Hepatocyte (in vitro differentiated cells): ENCODE measurements around the gene ALDH2. TPM values are rescaled to one million over a fixed set of nuclear protein-coding genes. Genes with fewer than 3 reads are reported as not detected.

Experiments
- DNase-seq: peaks from one replicate; pipeline ENCODE4 v3.0.0-alpha.2; 2016; ENCODE audit warnings: low spot score
- H2AFZ ChIP-seq: fragments of 200-600 bp; sonication (generic); 2 replicates; pipeline ENCODE4 v1.6.0; 2016; ENCODE audit warnings: antibody characterized with exemption, mild to moderate bottlenecking
- H3K27ac ChIP-seq: fragments of 200-600 bp; sonication (generic); 2 replicates; pipeline ENCODE4 v1.5.1; 2016; ENCODE audit warnings: mild to moderate bottlenecking
- H3K27me3 ChIP-seq: fragments of 200-600 bp; sonication (generic); 2 replicates; pipeline ENCODE4 v1.6.1; 2016
- H3K36me3 ChIP-seq: fragments of 200-600 bp; sonication (generic); replicated peaks from 2 replicates; pipeline ENCODE4 v1.5.1; 2016; ENCODE audit warnings: low read depth; ENCODE audit not compliant: insufficient read depth
- H3K4me1 ChIP-seq: fragments of 200-600 bp; sonication (generic); 2 replicates; pipeline ENCODE4 v1.5.1; 2016; ENCODE audit warnings: mild to moderate bottlenecking, moderate library complexity; ENCODE audit not compliant: insufficient read depth
- H3K4me2 ChIP-seq: fragments of 200-600 bp; sonication (generic); 2 replicates; pipeline ENCODE4 v1.6.0; 2016
- H3K4me3 ChIP-seq: fragments of 200-600 bp; sonication (generic); 2 replicates; pipeline ENCODE4 v1.5.1; 2016; ENCODE audit warnings: mild to moderate bottlenecking
- H3K79me2 ChIP-seq: fragments of 200-600 bp; sonication (generic); 2 replicates; pipeline ENCODE4 v1.6.0; 2017; ENCODE audit warnings: mild to moderate bottlenecking
- H3K9me2 ChIP-seq: fragments of 200-600 bp; sonication (generic); replicated peaks from 2 replicates; pipeline ENCODE4 v1.6.0; 2017; ENCODE audit warnings: mild to moderate bottlenecking; ENCODE audit not compliant: insufficient read depth
- H3K9me3 ChIP-seq: fragments of 200-600 bp; sonication (generic); 2 replicates; pipeline ENCODE4 v1.5.1; 2016; ENCODE audit warnings: low read depth, mild to moderate bottlenecking
- H4K20me1 ChIP-seq: fragments of 200-600 bp; sonication (generic); 2 replicates; pipeline ENCODE4 v1.6.0; 2016; ENCODE audit warnings: mild to moderate bottlenecking; ENCODE audit not compliant: insufficient read depth, poor library complexity, severe bottlenecking
- CTCF ChIP-seq: fragments of 200-600 bp; sonication (generic); IDR thresholded peaks from 2 replicates; pipeline ENCODE4 v1.5.1; 2016; ENCODE audit warnings: antibody characterized with exemption, mild to moderate bottlenecking; ENCODE audit not compliant: poor library complexity
- EZH2 ChIP-seq: fragments of 200-600 bp; sonication (generic); IDR thresholded peaks from 2 replicates; pipeline ENCODE4 v1.6.1; 2016; ENCODE audit warnings: antibody characterized with exemption, mild to moderate bottlenecking, borderline replicate concordance
- EZH2phosphoT487 ChIP-seq: fragments of 200-600 bp; sonication (generic); IDR thresholded peaks from one replicate; pipeline ENCODE4 v1.6.1; 2018; ENCODE audit warnings: antibody characterized with exemption, mild to moderate bottlenecking, low read depth, moderate library complexity; ENCODE audit not compliant: unreplicated experiment, severe bottlenecking
- WGBS: methylation state at CpG from one replicate; pipeline ENCODE4 v1.1.6; 2016; ENCODE audit warnings: low lambda C conversion rate; ENCODE audit errors: missing lambda C conversion rate; 5-methylcytosine and 5-hydroxymethylcytosine counted together
- polyA plus RNA-seq: library from polyadenylated mRNA; unstranded; fragments of >200 nt; fragmentation: Nextera tagmentation; extraction: Ambion mirVana; gene quantifications from 2 replicates; pipeline ENCODE4 v1.2.1, GENCODE V29; 2016
- total RNA-seq: library from RNA; depleted of rRNA; stranded (reverse); fragments of >200 nt; gene quantifications from 2 replicates; pipeline ENCODE4 v1.2.3, GENCODE V29; 2014

ALDH2 gene
- total and polyA plus RNA-seq, 2 experiments from 2014 or later, result 126 to 203 TPM

- H3K9me2 ChIP-seq, result no peaks in the 10 kb centered on the region
- DNase-seq, result peak; percentile 85
- no peaks in the 10 kb centered on the region for H4K20me1 ChIP-seq
- H3K27ac ChIP-seq, result no peak overlapping the region
- H3K9me3 ChIP-seq, result no peaks in the 10 kb centered on the region
- no peaks in the 10 kb centered on the region for H3K36me3 ChIP-seq
- H3K27me3 ChIP-seq, result no peaks in the 10 kb centered on the region
- TF ChIP-seq EZH2phosphoT487, result no peak
- TF ChIP-seq EZH2, result no peak
- TF ChIP-seq CTCF, result peak; percentile 88
- peaks cover 3% of the 10 kb centered on the region for H3K4me1 ChIP-seq
- no peak overlapping the region for H2AFZ ChIP-seq
- H3K79me2 ChIP-seq, result no peaks in the 10 kb centered on the region
- no peak overlapping the region for H3K4me2 ChIP-seq
- no peak overlapping the region for H3K4me3 ChIP-seq
- WGBS, result 66% methylated on average over 23 of the region's 23 CpGs
These were observed 13.4 kb upstream of the ALDH2 start for GRCh38 chr12:111753144-111753881.

DNA sequence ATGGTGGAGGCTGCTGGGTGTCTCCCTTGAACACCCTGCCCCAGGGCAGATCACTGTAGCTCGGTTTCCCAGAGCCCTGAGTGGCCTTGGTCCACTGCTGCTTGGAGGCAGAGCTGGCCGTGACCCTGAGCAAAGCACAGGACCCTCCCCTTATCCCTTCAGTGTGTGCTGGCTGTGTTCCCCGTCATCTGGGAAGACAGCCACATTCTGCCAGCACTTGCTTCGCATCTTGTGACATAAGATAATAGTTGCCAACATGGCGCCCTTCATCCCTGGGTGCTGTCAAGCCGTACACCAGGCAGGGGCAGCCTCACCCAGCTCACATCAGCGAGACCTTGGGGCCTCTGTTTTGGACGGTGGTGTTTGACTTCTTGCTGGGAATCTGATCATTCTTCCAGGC is 12.1 kb upstream of the ALDH2 start:
- no peaks in the 10 kb centered on the region for H3K9me2 ChIP-seq
- H3K4me2 ChIP-seq, result no peak overlapping the region
- no peaks in the 10 kb centered on the region for H3K36me3 ChIP-seq
- WGBS, result 88% methylated on average over 8 of the region's 8 CpGs
- DNase-seq, result no peak
- H3K9me3 ChIP-seq, result no peaks in the 10 kb centered on the region
- H2AFZ ChIP-seq, result no peak overlapping the region
- no peaks in the 10 kb centered on the region for H4K20me1 ChIP-seq
- peaks cover 3% of the 10 kb centered on the region for H3K4me1 ChIP-seq
- no peak overlapping the region for H3K4me3 ChIP-seq
- TF ChIP-seq CTCF (no peak), EZH2 (no peak), EZH2phosphoT487 (no peak)
- no peaks in the 10 kb centered on the region for H3K27me3 ChIP-seq
- H3K79me2 ChIP-seq, result no peaks in the 10 kb centered on the region
- no peak overlapping the region for H3K27ac ChIP-seq

DNA sequence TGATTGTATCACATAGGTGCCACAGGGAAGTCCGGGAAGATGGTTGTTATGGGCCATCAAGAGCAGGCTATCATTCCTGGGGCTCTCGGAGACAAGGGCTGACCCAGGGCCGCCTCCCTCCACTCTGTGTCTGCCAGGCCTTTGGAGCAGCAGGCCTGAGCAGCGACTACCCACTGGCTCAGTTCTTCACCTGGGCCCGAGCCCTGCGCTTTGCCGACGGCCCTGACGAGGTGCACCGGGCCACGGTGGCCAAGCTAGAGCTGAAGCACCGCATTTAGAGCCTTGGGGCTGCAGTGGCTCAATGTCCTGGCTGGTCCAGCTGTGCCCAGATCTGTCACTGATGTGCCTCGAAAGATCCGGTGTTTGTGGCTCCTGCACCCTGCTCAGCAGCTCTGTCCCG is 10.5 kb upstream of the ALDH2 start:
- no peaks in the 10 kb centered on the region for H3K9me2 ChIP-seq
- peaks cover 3% of the 10 kb centered on the region for H3K4me1 ChIP-seq
- H3K27me3 ChIP-seq, result no peaks in the 10 kb centered on the region
- DNase-seq, result no peak
- no peak overlapping the region for H3K4me2 ChIP-seq
- no peaks in the 10 kb centered on the region for H4K20me1 ChIP-seq
- 93% methylated on average over 15 of the region's 15 CpGs for WGBS
- H3K79me2 ChIP-seq, result no peaks in the 10 kb centered on the region
- no peaks in the 10 kb centered on the region for H3K9me3 ChIP-seq
- no peak overlapping the region for H3K4me3 ChIP-seq
- no peak overlapping the region for H3K27ac ChIP-seq
- H2AFZ ChIP-seq, result no peak overlapping the region
- H3K36me3 ChIP-seq, result no peaks in the 10 kb centered on the region
- TF ChIP-seq CTCF (no peak), EZH2phosphoT487 (no peak)
